HG03097 (cell line): ENCODE results near the gene SLC35E3.
"Not testable (repeated sequence)": the region's sequence is repeated elsewhere in the genome, so short reads cannot be mapped to it uniquely, and the experiment has no call there.

ENCODE experiments used
- ATAC-seq: cut with Tn5 transposase; IDR thresholded peaks from one replicate; pipeline ENCODE4 v1.9.1; 2021; ENCODE audit not compliant: unreplicated experiment, low FRiP score

SLC35E3 gene

GRCh38 chr12:68793436-68793835, 47.5 kb downstream of the SLC35E3 start:
- ATAC-seq: no peak

- ATAC-seq: no peak
Observed at GRCh38 chr12:68793975-68794652, 48.1 kb downstream of the SLC35E3 start.

DNA sequence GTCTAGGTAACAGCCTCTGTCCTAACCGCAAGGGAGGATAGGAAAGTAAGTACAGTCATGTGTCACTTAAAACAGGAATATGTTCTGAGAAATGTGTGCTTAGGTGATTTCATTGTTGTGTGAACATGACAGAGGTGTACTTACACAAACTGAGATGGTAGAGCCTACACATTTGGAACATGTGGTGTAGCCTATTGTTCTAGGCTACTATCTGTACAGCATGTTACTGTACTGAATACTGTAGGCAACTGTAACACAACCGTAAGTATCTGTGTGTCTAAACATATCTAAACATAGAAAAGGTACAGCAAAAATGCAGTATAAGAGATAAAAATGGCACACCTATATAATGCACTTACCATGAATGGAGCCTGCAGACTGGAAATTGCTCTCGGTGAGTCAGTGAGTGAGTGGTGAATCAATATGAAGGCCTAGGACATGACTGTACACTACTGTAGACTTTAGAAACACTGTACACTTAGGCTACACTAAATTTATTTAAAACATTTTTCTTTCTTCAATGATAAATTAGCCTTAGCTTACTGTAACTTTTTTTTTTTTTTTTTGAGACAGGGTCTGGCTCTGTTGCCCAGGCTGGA, 48.8 kb downstream of the SLC35E3 start:
- ATAC-seq: no peak

DNA sequence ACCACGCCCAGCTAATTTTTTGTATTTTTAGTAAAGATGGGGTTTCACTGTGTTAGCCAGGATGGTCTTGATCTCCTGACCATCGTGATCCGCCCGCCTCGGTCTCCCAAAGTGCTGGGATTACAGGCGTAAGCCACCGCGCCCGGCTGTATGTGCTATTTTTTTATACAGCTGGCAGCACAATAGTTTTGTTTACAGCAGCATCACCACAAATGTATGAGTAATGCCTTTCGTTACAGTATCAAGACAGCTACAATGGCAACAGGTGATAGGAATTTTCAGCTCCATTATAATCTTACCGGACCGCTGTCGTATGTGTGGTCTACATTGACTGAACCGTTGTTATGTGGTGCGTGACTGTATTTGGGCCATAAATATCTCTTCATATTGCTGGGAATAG, 50.4 kb downstream of the SLC35E3 start:
- no peak for ATAC-seq

DNA sequence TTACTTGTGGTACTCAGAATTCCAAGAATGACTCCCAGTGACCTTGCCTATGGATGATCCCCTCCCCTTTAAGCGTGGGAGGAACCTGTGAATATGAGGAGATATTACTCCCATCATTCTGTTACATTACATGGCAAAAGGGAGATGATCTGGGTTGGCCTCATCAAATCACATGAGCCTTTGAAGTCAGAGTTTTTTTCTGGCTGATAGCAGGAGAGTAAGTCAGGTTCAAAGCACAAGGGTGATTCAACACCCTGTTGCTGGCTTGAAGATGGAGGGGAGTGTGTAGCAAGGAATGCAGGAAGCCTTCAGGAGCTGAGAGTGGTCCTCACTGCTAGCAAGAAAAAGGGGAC, 52.9 kb downstream of the SLC35E3 start:
- ATAC-seq: no peak

DNA sequence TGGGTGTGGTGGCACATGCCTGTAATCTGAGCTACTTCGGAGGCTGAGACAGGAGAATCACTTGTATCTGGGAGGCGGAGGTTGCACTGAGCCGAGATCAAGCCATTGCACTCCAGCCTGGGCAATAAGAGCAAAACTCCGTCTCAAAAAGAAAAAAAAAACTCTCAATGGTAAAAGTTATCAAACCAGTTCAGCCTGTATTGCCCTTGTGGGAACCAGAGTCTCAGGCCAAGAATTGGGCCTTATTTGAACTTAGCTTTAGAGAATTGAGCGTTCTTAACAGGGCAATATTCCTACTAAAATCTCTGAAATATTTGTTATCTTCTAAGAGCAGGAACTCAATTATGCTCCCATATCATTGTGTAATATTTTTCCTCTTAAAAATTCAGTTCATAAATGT, 54.3 kb downstream of the SLC35E3 start:
- ATAC-seq: no peak

GRCh38 chr12:68801124-68801523, 55.1 kb downstream of the SLC35E3 start:
- not testable (repeated sequence) for ATAC-seq

DNA sequence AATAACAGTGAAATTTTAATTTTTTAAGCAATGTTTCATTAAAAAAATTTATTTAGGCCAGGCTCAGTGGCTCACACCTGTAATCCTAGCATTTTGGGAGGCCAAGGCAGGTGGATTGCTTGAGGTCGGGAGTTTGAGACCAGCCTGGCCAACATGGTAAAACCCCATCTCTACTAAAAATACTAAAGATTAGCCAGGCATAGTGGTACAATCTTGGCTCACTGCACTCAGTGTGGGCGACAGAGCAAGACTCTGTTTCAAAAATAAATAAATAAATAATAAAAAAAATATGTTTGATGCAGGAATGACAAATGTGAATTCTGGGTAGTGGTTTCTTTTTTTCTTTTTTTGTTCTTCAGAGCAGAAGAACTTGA, 56.4 kb downstream of the SLC35E3 start:
- ATAC-seq: not testable (repeated sequence)

GRCh38 chr12:68802911-68803651, 57.1 kb downstream of the SLC35E3 start:
- ATAC-seq: not testable (repeated sequence)

DNA sequence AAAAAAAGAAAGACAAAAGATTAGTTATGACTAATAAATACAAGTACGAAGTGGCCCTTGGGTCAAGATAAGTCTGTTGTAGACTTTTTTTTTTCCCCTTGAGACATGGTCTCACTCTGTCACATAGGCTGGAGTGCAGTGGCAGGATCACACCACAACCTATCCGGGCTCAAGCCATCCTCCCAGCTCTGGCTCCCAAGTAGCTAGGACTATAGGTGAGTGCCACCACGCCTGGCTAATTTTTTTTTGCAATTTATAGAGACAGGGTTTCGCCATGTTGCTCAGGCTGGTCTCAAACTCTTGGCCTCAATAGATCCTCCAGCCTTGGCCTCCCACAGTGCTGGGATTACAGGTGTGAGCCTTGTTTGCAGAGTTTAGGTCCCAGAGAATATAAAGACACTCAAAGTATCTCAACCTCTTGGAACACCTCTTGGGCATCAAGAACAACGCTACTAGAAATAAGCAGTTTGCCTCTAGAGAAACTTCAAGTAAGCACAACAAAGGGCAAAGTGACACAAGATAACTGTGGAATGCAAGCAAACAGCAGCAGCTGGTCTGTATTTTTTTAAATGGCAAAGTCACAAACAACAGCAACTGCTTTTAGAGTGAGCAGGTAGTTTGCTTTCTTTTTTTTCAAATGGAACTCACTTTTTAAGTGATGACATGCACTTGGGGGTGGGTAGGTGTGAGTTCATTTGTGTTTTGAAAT, 58.1 kb downstream of the SLC35E3 start:
- ATAC-seq: no peak

DNA sequence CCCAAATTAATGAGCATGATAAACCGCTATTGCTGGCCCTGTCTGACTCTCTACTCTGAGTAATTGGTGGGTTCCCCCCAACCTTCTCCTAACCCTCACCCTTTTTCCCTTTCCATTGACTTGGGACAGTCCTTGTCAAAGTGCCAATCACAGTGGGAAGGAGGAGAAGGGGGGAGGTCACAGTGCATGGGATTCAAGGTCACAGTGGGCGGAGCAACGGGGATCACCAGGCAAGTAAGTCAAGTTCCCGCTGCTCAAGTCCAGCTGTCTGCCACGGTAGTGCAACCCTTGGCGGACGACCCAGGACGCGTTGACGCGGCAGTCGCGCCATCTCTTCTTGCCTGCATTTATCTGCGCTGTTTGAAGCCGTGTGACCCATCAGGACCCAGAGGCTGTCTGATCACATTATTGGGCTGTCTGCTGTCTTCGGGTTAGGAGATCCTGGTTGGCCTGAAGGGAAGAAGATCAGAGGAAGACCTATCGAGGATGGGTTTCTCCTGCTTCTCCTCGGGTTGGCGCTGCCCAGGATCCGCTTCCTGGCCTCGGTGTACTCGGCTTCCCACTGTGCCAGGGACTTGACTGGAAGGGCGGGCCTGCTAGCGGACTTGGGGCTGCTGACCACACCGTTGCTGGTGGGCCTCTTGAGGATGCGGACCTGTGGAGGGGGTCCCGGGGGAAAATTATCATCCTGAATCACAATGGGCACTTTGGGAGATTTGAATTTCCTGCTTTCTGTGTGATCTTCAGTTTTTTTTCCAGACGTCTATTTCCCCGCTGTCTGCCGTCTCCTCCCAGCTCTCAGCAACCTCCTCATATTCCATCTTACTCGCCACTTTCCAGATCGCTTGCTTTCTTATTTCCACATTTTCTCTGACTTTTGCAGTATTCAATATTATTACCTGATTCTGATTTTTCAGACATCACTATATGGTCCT, 58.9 kb downstream of the SLC35E3 start:
- ATAC-seq: no peak

GRCh38 chr12:68805592-68806120, 59.7 kb downstream of the SLC35E3 start:
- no peak for ATAC-seq

- no peak for ATAC-seq
Observed at GRCh38 chr12:68806488-68807237, 60.7 kb downstream of the SLC35E3 start.

- ATAC-seq: not testable (repeated sequence)
Observed at GRCh38 chr12:68807274-68807575, 61.2 kb downstream of the SLC35E3 start.

GRCh38 chr12:68807576-68808387, 61.8 kb downstream of the SLC35E3 start, which contains the start of gene MDM2:
Gene MDM2, plus strand, starts transcription at chr12:68808177. Its CDS starts 301 bp downstream, at chr12:68808478.
- ATAC-seq: peak; percentile 77

DNA sequence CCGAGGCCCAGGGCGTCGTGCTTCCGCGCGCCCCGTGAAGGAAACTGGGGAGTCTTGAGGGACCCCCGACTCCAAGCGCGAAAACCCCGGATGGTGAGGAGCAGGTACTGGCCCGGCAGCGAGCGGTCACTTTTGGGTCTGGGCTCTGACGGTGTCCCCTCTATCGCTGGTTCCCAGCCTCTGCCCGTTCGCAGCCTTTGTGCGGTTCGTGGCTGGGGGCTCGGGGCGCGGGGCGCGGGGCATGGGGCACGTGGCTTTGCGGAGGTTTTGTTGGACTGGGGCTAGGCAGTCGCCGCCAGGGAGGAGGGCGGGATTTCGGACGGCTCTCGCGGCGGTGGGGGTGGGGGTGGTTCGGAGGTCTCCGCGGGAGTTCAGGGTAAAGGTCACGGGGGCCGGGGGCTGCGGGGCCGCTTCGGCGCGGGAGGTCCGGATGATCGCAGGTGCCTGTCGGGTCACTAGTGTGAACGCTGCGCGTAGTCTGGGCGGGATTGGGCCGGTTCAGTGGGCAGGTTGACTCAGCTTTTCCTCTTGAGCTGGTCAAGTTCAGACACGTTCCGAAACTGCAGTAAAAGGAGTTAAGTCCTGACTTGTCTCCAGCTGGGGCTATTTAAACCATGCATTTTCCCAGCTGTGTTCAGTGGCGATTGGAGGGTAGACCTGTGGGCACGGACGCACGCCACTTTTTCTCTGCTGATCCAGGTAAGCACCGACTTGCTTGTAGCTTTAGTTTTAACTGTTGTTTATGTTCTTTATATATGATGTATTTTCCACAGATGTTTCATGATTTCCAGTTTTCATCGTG, 62.6 kb downstream of the SLC35E3 start:
- ATAC-seq: peak; percentile 47

GRCh38 chr12:68809190-68810026, 63.4 kb downstream of the SLC35E3 start:
- peak; percentile 1 for ATAC-seq
